T-helper 22 cell (primary cell): Measurements from ENCODE around the gene FUT8.
"Not testable (repeated sequence)": the region's sequence is repeated elsewhere in the genome, so short reads cannot be mapped to it uniquely, and the experiment has no call there.

Source experiments
- DNase-seq: peaks from one replicate; pipeline ENCODE4 v3.0.0-alpha.2; 2020; ENCODE audit warnings: low read depth

FUT8 gene

DNA sequence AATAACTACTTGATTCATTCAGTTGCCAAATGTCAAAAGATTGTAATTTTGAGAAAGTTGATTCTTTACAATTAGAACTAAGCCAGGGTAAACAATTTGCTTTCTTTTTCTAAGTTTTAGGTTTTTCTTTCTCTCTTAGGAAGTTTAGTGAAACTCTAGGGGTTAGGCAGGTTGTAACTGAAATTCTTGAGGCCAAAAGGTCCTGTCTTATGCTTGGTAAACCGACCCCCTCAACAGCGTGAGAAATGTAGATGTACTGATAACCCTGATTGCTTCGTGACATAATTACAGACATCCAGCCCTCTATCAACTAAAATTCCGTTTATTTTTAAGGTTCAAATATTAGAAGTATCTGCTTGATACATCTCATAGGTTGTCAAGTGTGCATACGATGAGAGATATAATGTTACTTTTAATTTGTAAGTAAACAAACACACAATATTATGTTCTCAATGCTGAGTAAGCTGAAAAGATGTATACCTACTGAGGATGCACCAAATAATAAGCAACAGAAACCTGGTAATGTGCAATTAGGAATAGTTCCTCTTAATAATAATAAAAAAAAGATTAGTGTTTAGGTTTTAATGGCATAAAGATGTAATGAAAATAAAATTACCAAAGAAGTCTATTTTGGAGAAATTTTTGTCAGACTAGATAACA lies 7.2 kb downstream of the FUT8 start:
- DNase-seq = no peak

DNA sequence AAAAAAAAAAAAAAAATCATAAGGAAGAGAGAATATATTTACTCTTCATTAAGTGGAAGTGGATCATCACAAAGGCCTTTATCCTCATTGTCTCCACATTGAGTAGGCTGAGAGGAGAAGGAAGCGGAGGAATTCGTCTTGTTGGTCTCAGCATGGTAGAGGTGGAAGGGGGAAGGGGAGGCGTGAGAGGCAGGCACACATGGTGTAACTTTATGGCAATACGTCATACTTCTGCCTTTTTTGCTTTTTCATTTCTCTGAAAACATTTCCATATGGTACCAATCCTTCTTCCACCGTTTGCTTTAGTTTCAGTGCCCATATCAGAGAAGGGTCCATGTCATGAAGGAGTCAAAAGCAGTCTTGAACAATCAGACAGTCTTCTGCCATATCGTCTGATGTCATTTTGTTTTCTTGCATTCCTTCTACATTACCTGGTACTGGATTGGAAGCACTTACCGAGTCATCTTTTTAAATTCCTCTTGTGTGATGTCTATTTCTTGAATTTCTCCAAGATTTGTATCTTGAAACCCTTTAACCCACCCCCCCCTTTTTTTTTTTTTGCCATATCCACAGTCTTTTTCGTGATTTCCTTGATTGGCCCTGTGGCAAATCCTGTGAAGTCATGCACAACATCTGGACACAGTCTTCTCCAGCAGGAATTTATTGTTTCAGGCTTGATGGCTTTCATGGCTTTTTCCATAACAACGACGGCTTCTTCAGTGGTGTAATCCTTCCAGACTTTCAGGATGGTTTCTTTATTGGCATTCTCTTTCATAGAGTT lies 8.9 kb downstream of the FUT8 start:
- DNase-seq = no peak

DNA sequence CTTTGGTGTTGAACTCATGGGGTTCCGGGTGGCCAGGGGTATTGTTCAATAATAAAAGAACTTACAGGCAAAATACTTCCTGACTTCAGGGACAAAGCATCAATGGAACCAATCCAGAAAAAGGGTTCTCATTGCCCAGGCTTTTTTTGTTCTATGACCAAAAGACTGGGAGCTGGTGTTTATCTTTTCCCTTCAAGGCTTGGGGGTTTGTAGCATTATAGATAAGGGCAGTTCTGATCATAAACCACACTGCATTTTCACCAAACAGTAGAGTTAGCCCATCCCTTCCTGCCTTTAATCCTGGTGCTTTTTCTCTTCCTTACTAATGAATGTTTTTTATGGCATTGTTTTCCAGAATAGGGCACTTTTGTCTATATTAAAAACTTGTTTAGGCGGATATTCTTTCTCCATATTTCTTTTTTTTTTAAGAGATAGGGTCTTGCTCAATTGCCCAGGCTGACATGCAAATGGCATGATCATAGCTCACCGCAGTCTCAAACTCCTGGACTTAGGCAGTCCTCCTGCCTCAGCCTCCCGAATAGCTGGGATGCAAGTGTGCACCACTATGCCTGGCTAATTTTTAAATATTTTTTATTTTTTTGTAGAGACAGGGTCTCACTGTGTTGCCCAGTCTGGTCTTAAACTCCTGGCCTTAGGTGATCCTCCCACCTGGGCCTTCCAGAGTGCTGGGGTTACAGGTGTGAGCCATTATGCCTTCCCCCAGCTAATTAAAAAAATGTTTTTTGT lies 9.7 kb downstream of the FUT8 start:
- DNase-seq = no peak

DNA sequence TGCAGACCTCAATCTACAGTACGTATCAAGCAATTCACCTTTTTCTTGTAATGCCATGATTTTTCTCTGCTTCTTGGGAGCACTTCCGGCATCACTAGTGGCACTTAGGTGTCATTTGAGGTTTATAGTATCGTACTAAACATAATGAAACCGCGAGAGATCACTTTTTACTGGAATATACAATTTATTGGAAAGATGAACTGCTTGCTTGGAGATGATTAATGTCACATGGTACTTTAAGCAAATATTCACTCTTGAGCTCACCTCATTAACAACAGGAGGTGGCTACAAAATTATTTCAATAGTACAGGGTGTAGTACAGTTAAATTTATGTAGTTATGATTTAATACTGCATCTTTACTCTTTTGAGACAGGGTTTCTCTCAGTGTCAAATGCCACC lies 11.5 kb downstream of the FUT8 start:
- DNase-seq = no peak

DNA sequence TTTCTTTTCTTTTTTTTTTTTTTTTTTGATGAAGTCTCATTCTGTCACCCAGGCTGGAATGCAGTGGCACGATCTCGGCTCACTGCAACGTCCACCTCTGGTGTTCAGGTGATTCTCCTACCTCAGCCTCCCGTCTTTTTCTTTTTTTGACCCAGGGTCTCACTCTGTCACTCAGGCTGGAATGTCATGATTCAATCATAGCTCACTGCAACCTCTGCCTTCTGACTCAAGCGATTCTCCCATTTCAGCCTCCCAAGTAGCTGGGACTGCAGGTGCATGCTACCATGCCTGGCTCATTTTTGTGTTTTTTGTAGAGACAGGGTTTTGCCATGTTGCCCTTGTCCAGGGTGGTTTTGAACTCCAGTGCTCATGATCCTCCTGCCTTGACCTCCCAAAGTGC lies 12.0 kb downstream of the FUT8 start:
- DNase-seq = no peak

DNA sequence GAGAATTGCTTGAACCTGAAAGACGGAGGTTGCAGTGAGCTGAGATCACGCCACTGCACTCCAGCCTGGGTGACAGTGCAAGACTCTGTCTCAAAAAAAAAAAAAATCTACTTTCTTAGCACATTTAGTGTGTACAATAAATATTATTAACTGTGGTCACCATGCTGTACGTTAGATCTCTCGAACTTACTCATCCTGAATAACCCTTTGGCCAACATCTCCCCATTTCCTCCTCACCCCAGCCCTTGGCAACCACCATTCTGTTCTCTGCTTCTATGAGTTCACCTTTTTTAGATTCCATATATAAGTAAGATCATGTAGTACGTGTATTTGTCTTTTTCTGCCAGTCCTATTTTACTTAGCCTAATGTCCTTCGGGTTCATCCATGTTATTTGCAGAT lies 13.4 kb downstream of the FUT8 start:
- no peak for DNase-seq

DNA sequence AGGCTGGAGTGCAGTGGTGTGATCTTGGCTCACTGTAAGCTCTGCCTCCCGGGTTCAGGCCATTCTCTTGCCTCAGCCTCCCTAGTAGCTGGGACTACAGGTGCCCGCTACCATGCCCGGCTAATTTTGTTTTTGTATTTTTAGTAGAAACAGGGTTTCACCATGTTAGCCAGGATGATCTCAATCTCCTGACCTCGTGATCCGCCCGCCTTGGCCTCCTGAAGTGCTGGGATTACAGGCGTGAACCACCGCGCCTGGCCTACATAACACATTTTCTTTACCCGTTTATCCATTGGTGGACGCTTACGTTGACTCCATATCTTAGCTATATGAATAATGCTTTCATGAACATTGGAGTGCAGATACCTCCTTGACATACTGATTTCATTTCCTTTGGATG lies 14.4 kb downstream of the FUT8 start:
- not testable (repeated sequence) for DNase-seq

DNA sequence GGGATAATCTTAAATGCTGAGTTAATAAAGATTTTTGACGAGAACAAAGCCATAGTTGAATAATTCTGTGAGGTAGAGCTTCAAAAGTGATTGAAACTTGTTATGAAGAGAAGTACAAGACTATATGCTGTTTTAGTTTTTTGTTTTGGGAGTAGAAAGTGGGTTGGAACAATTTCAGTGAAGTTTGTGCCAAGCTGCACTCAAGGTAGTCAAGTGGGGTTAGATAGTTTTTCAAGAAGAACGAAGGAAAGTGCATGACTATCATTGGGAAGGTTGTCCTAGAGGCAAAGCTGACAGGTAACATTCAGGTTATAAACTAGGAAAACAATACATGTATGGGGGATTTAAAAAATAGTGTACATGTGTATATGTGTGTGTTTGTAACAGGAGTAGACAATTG lies 16.2 kb downstream of the FUT8 start:
- DNase-seq = no peak

DNA sequence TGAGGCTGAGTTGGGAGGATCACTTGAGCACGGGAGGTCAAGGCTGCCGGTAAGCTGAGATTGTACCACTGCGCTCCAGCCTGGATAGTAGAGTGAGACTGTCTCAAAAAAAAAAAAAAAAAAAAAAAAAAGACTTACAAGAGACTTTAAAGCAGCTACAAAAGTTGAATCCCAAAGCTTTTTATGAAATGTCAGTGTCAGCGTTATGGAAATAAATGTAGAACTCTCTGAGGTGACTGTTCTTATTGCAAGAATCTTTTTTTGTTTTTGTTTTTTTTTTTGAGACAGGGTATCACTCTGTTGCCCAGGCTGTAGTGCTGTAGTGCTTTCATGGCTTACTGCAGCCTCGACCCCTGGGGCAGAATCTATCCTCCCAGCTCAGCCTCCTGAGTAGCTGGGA lies 17.2 kb downstream of the FUT8 start:
- no peak for DNase-seq

DNA sequence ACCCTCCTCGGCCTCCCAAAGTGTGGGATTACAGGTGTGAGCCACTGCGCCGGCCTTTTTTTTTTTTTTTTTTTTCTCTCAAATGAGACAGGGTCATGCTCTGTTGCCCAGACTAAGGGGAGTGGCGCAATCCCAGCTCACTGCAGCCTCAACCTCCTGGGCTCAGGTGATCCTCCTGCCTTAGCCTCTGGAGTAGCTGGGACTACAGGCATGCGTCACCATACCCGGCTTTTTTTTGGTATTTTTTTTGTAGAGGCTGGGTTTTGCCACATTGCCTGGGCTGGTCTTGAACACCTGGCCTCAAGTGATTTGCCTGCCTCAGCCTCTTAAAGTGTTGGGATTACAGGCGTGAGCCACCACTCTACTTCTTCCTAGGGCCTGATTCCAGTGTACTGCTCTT lies 18.7 kb downstream of the FUT8 start:
- DNase-seq = no peak

GRCh38 chr14:65431951-65432350 lies 19.4 kb downstream of the FUT8 start:
- DNase-seq = no peak

DNA sequence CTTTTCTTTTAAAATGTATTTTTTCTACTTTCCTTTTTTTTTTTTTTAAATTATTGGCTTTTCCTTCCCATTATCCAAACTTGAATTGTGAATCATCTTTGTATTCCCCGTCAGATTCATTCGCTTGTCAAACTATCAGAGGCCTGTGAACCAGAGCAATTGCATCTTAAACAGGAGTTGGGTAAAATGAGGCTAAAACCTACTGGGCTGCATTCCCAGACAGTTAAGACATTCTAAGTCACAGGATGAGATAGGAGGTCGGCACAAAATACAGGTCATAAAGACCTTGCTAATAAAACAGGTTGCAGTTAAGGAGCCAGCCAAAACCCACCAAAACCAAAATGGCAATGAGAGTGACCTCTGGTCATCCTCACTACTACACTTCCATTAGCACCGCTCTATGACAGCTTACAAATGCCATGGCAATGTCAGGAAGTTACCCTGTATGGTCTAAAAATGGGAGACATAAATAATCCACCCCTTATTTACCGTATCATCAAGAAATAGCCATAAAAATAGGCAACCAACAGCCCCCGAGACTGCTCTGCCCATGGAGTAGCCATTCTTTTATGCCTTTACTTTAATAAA lies 19.9 kb downstream of the FUT8 start:
- DNase-seq = no peak

DNA sequence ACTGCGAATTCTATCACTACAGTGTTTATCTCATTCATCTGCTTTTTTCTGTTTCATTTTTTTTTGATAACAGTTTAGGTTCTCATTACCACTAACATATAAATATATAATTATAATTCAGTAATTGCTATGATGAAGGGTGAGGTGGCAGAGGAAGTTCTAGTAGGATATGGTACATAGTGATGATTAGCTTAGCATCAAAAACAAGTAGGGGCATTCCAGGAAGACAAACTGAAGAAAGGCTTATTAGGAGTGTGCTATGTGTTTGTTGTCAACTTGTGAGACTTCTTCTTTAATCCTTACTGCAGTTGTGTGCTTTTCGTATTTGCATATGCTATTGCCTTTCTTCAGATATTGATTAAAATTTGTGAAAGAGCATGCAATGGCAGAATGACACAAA lies 20.6 kb downstream of the FUT8 start:
- no peak for DNase-seq

- DNase-seq = no peak
Measured at GRCh38 chr14:65433646-65434045, 21.1 kb downstream of the FUT8 start.

- DNase-seq = no peak
Measured at GRCh38 chr14:65434216-65434850, 21.8 kb downstream of the FUT8 start.

GRCh38 chr14:65438266-65438933 lies 25.9 kb downstream of the FUT8 start:
- DNase-seq = no peak

- DNase-seq = no peak
Measured at GRCh38 chr14:65439117-65439516, 26.6 kb downstream of the FUT8 start.

- DNase-seq = no peak
Measured at GRCh38 chr14:65440230-65440629, 27.7 kb downstream of the FUT8 start.

DNA sequence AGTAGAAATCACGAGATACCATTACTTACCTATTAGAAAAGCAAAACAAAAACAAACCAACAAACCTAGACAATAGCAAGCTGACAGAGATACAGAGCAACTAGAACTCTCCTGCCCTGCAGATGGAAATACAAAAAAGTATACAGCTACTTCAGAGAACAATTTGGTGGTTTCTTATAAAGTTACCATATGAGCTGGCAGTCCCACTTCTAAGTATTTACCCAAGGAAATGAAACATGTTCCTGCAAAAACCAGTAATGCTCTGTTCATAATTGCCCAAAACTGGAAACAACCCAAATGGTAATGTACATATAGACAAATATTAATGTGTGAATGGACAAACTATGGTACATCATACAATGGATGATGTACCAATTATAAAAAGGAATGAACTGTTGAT lies 31.7 kb downstream of the FUT8 start:
- DNase-seq = no peak

DNA sequence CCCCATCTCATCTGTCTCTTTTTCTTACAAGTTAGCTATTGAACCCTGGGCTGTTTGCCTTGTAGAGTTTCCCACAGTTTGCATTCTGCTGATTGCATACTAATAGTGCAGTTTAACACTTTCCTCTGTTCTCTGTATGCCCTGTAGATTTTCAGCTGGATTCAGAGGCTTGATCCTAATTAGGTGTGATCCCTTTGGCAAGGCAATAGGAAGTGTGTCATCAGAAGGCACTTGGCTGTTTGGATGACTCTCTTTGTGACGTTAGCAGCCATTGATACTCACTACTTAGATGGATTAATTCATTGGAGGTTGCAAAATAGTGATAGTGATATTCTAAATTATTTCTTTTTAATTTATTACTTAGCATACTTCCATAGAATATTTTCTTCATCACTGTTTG lies 33.6 kb downstream of the FUT8 start:
- DNase-seq = no peak

DNA sequence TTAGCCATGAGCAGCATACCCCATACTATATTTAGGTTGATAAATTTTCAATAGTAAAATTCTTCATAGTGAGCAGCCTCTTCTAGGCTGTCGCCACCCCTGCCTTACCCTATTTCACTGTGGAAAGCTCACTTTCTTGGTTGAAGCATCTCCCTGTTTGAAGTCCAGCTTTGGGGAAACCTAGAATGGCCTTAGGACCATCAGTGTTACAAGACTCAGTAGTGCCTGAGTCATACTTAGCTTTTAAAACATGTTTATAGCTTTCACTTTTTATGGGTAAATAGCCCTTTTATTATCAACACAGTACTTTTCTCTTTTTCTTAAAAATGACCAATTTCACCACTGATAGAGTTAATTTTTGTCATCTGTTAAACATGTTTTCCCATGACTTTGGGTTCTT lies 37.1 kb downstream of the FUT8 start:
- no peak for DNase-seq
